Measurements from ENCODE around the gene PAGR1. TPM values are rescaled to one million over a fixed set of nuclear protein-coding genes. Genes with fewer than 3 reads are reported as not detected.
"Not testable (repeated sequence)": the region's sequence is repeated elsewhere in the genome, so short reads cannot be mapped to it uniquely, and the experiment has no call there.

PAGR1 gene
- total RNA-seq, 4 donors from 2014 or later = 20.9 to 26.9 (median 26.5) TPM

DNA sequence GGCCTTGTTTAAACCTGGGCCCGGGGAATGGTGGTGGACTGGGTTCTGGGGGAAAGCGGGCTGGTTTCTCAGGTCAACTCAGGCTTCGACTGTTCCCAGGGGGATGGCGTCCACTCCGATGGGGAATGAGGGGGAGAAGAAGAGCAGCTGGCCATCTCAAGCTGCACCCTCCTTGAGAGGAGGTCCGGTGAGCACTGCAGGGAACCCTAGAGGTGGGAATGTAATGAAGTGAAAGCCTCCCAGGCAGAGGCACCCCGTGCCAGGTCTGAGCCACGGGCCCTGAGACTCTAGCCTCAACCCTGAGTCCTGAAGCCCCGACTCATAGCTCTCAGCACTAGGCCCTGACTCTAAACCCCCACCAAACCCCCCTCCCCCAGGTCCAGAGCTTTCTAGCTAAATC, 48.3 kb downstream of the PAGR1 start:
- intact Hi-C loops (cut with DNase I) = loop anchor here (10.0 kb wide), 1 partner anchor 141 kb away; no protein-coding TSS in a partner anchor
- H3K4me1 ChIP-seq = peaks cover 17 to 29% (median 26%) of the 10 kb centered on the region in 4 donors
- no peak overlapping the region for H3K4me3 ChIP-seq
- peak overlapping the region in 1 of 4 donors; percentile 86 for H3K27ac ChIP-seq (replicated peaks in 1 of 4)
- no peak for DNase-seq (ENCODE audit: extremely low spot score)
- H3K27me3 ChIP-seq = no peaks in the 10 kb centered on the region
- H3K36me3 ChIP-seq = peaks cover 11 to 22% (median 22%) of the 10 kb centered on the region in 4 donors
- TF ChIP-seq EP300 (IDR thresholded peaks at IDR 0.05) (no peak), POLR2A (IDR thresholded peaks at IDR 0.05; ENCODE audit: low read depth) (no peak), POLR2AphosphoS5 (IDR thresholded peaks at IDR 0.05) (no peak)
- TF ChIP-seq, protein P1, sequence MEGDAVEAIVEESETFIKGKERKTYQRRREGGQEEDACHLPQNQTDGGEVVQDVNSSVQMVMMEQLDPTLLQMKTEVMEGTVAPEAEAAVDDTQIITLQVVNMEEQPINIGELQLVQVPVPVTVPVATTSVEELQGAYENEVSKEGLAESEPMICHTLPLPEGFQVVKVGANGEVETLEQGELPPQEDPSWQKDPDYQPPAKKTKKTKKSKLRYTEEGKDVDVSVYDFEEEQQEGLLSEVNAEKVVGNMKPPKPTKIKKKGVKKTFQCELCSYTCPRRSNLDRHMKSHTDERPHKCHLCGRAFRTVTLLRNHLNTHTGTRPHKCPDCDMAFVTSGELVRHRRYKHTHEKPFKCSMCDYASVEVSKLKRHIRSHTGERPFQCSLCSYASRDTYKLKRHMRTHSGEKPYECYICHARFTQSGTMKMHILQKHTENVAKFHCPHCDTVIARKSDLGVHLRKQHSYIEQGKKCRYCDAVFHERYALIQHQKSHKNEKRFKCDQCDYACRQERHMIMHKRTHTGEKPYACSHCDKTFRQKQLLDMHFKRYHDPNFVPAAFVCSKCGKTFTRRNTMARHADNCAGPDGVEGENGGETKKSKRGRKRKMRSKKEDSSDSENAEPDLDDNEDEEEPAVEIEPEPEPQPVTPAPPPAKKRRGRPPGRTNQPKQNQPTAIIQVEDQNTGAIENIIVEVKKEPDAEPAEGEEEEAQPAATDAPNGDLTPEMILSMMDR (IDR thresholded peaks at IDR 0.05) = no peak
- no peaks in the 10 kb centered on the region for H3K9me3 ChIP-seq
- 82% methylated on average over 5 of the region's 9 CpGs for WGBS

DNA sequence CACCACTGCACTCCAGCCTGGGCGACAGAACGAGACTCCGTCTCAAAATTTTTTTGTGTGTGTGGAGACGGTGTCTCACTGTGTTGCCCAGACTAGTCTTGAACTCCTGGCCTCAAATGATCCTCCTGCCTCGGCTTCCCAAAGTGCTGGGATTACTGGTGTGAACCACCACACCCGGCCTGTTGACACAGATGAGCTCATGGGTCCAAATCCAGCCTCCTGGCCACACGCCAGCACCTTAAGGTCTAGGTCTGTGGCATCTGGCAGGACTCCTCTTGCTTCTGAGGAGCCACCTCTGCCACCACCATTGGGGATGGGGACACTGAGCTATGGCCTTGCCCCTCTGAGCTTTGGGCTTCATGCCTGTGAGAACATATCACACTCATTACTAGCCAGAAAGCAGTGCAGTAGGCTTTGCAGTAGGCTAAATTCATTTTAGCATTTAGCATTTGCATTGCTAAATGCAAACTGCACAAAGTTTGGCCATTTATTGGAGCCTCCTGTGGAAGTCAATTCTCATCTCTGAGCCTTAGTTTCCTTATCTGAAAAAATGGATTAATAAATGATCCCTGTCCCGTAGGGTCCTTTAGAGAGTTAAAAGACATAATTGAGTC, 52.6 kb downstream of the PAGR1 start:
- no peak overlapping the region for H3K4me3 ChIP-seq
- DNase-seq (ENCODE audit: extremely low spot score) = no peak
- TF ChIP-seq, protein P1 (IDR thresholded peaks at IDR 0.05) = no peak
- no peaks in the 10 kb centered on the region for H3K9me3 ChIP-seq
- H3K27me3 ChIP-seq = peaks cover 0 to 12% (median 0%) of the 10 kb centered on the region in 4 donors
- no peak overlapping the region for H3K27ac ChIP-seq (replicated peaks in 1 of 4)
- intact Hi-C loops (cut with DNase I) = loop anchor here (10.0 kb wide), 1 partner anchor 136 kb away; no protein-coding TSS in a partner anchor
- peaks cover 0 to 5% (median 5%) of the 10 kb centered on the region in 4 donors for H3K4me1 ChIP-seq
- WGBS = 72% methylated on average over 8 of the region's 8 CpGs
- no peaks in the 10 kb centered on the region for H3K36me3 ChIP-seq

DNA sequence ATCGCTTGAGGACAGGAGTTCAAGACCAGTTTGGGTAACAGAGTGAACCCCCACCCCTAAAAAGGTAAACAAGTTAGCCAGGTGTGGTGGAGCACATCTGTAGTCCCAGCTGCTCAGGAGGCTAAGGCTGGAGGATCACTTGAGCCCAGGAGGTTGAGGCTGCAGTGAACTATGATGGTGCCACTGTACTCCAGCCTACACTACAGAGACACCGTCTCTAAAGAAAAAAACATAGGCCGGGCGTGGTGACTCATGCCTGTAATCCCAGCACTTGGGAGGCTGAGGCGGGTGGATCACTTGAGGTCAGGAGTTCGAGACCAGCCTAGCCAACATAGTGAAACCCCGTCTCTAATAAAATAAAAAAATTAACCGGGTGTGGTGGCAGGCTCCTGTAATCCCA, 53.1 kb downstream of the PAGR1 start:
- 95% methylated on average over 8 of the region's 8 CpGs for WGBS
- not testable (repeated sequence) for H3K4me3 ChIP-seq; H3K36me3 ChIP-seq; H3K4me1 ChIP-seq; H3K9me3 ChIP-seq; DNase-seq (ENCODE audit: extremely low spot score); H3K27ac ChIP-seq (replicated peaks in 1 of 4)
- intact Hi-C loops (cut with DNase I) = loop anchor here (10.0 kb wide), 1 partner anchor 136 kb away; no protein-coding TSS in a partner anchor
- H3K27me3 ChIP-seq = peaks cover 0 to 12% (median 0%) of the 10 kb centered on the region in 4 donors

Small RNA genes within 50 kb of the gene (small RNA-seq; reads per million reads assigned to genes)
- gene AC009133.6 = 0 reads per million in 3 donors
- 0 reads per million in 3 donors for gene AC120114.4

Other genes starting within 250 kb of the PAGR1 start
- 1 to 10 TPM; 1.1 to 4.2 (median 2.6) TPM for gene SPN, start 152.9 kb upstream of the PAGR1 start, total RNA-seq
- 1 to 10 TPM; 1.7 to 5.1 (median 2.7) TPM for gene QPRT, start 137.0 kb upstream of the PAGR1 start, total RNA-seq
- 1 to 10 TPM; 1.3 to 2.5 (median 1.8) TPM for gene C16orf54, start 70.2 kb upstream of the PAGR1 start, total RNA-seq
- under 1 TPM in 1 of 4 donors, not detected in 3; 0.23 TPM for gene ZG16, start 37.9 kb upstream of the PAGR1 start, total RNA-seq
- gene KIF22, start 25.4 kb upstream of the PAGR1 start, total RNA-seq = 10 to 100 TPM; 10.8 to 12.3 (median 11.8) TPM
- gene MAZ, start 9.6 kb upstream of the PAGR1 start, total RNA-seq = 100 to 1,000 TPM; 120 to 284 (median 158) TPM
- gene PRRT2, start 4.0 kb upstream of the PAGR1 start, total RNA-seq = 10 to 100 TPM in 1 of 4 donors, 1 to 10 TPM in 3; 3.6 to 11.2 (median 6.7) TPM
- 100 to 1,000 TPM; 101 to 156 (median 123) TPM for gene MVP, start 4.3 kb downstream of the PAGR1 start, total RNA-seq
- gene CDIPT, start 47.1 kb downstream of the PAGR1 start, total RNA-seq = 100 to 1,000 TPM; 105 to 178 (median 141) TPM
- gene SEZ6L2, start 83.4 kb downstream of the PAGR1 start, total RNA-seq = 1 to 10 TPM in 2 of 4 donors, under 1 TPM in 2; 0.84 to 7.9 (median 1.0) TPM
- gene ASPHD1, start 84.3 kb downstream of the PAGR1 start, total RNA-seq = under 1 TPM in 1 of 4 donors, not detected in 3; 0.33 TPM
- 10 to 100 TPM; 14.4 to 25.7 (median 18.8) TPM for gene KCTD13, start 110.1 kb downstream of the PAGR1 start, total RNA-seq
- gene TMEM219, start 145.9 kb downstream of the PAGR1 start, total RNA-seq = 100 to 1,000 TPM in 3 of 4 donors, 10 to 100 TPM in 1; 96.8 to 114 (median 105) TPM
- 10 to 100 TPM; 40.9 to 63.6 (median 51.4) TPM for gene TAOK2, start 157.7 kb downstream of the PAGR1 start, total RNA-seq
- 10 to 100 TPM; 20.8 to 39.4 (median 22.1) TPM for gene HIRIP3, start 179.5 kb downstream of the PAGR1 start, total RNA-seq
- 10 to 100 TPM; 38.2 to 58.1 (median 43.5) TPM for gene INO80E, start 180.1 kb downstream of the PAGR1 start, total RNA-seq
- gene DOC2A, start 194.9 kb downstream of the PAGR1 start, total RNA-seq = under 1 TPM in 2 of 4 donors, not detected in 2; 0.50 to 0.83 TPM
- not detected for gene C16orf92, start 207.0 kb downstream of the PAGR1 start, total RNA-seq
- under 1 TPM in 1 of 4 donors, not detected in 3; 0.23 TPM for gene TLCD3B, start 215.1 kb downstream of the PAGR1 start, total RNA-seq
- 1,000 to 10,000 TPM; 1,300 to 1,765 (median 1,454) TPM for gene ALDOA, start 249.6 kb downstream of the PAGR1 start, total RNA-seq

All from esophagus muscularis mucosa (tissue), 4 donors.